ENCODE data around the gene HEATR5B. TPM values are rescaled to one million over a fixed set of nuclear protein-coding genes. Genes with fewer than 3 reads are reported as not detected.

HEATR5B gene
- total and polyA plus RNA-seq, 9 of the 15 experiments (the other 6 are each of a cell fraction or from before 2014, with no cell fraction given) = 4.2 to 21.7 (median 12.2) TPM

DNA sequence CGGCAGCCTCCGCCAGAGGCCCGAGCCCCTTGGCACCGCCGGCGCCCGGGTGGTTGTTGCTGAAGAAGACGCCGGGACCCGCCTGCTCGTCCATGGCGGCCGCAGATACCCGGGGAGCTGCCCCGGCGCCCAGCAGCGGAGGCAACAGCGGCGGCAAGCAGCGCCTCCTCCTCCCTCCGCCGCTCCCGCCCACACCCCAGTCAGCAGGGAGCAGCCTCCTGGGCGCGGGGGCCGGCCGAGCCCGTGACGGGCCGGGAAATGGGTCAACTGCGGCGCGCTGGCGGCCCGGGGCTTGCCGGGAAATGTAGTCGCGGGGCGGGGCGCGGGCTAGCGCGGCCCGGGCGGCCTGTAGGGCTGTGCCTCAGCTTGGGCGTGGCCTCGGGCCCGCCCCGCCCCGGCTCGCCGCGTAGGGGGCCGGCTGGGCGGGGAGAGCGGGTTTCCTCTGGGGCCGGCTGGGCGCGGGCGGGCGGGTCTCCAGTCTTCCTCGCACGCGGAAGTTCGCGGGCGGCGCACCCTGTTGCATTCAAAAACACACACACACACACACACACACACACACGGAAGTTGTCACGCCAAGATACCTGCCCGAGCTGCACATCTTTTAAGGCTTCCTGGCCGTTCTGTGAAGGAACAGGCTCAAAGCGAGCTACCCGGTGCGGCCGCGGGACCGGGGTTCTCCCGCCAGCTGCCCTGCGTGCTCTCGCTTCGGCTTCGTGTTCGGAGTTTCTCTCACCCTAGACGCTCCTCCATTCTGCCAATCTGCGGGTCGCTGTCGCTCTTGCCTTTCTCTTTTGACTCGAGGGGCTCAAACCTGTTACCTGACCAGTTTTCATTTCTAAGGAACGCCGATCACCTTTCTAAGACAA lies 117.6 kb downstream of the HEATR5B start, which contains the start of gene STRN (continued):
- TF ChIP-seq STAT6 (CRISPR knock-in tag; IDR thresholded peaks at IDR 0.05) (no peak), MBD1 (CRISPR knock-in tag; IDR thresholded peaks at IDR 0.05) (no peak), ETV5 (CRISPR knock-in tag; IDR thresholded peaks at IDR 0.05; ENCODE audit: low read depth) (peak; percentile 49), HIVEP1 (CRISPR knock-in tag; IDR thresholded peaks at IDR 0.05) (no peak), LCOR (CRISPR knock-in tag; IDR thresholded peaks at IDR 0.05) (no peak), RBM15 (IDR thresholded peaks at IDR 0.05; ENCODE audit: insufficient read depth, low read length) (no peak), C11orf30 (IDR thresholded peaks at IDR 0.05; ENCODE audit: low read depth) (no peak; the same call in 1 of the 2 replicates), DMBX1 (CRISPR knock-in tag; IDR thresholded peaks at IDR 0.05; ENCODE audit: borderline replicate concordance) (peak; percentile 30; the same call in 1 of the 2 replicates), WHSC1 (IDR thresholded peaks at IDR 0.05; ENCODE audit: low read length) (no peak), SMARCA5 (IDR thresholded peaks at IDR 0.05) (no peak), MEIS2 (IDR thresholded peaks at IDR 0.05; ENCODE audit: partially characterized antibody) (no peak), FOXK1 (CRISPR knock-in tag; IDR thresholded peaks at IDR 0.05; ENCODE audit: borderline replicate concordance) (no peak), ZFP30 (CRISPR knock-in tag; IDR thresholded peaks at IDR 0.05; ENCODE audit: borderline replicate concordance) (no peak), SNAPC5 (CRISPR knock-in tag; IDR thresholded peaks at IDR 0.05) (no peak), RREB1 (CRISPR knock-in tag; IDR thresholded peaks at IDR 0.05) (0 out of 2 replicates have a peak, but pooled peaks have one; percentile 80)
- TF ChIP-seq, protein P1, sequence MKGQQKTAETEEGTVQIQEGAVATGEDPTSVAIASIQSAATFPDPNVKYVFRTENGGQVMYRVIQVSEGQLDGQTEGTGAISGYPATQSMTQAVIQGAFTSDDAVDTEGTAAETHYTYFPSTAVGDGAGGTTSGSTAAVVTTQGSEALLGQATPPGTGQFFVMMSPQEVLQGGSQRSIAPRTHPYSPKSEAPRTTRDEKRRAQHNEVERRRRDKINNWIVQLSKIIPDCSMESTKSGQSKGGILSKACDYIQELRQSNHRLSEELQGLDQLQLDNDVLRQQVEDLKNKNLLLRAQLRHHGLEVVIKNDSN (CRISPR knock-in tag; IDR thresholded peaks at IDR 0.05) = no peak
